Fibroblast of upper back skin (primary cell): ENCODE data around the gene GALNT13.

Experiments used
- DNase-seq: peaks from one replicate; pipeline ENCODE4 v3.0.0-alpha.2; 2013

The GALNT13 gene

GRCh38 chr2:154132827-154133226 is 261.1 kb downstream of the GALNT13 start:
- DNase-seq = no peak

- DNase-seq = peak; percentile 5
Measured at GRCh38 chr2:154133823-154134222, 262.1 kb downstream of the GALNT13 start.

GRCh38 chr2:154140249-154141025 is 268.7 kb downstream of the GALNT13 start:
- no peak for DNase-seq

GRCh38 chr2:154142480-154142879 is 270.8 kb downstream of the GALNT13 start:
- DNase-seq = no peak

- no peak for DNase-seq
Measured at GRCh38 chr2:154143105-154143504, 271.4 kb downstream of the GALNT13 start.

GRCh38 chr2:154158101-154158500 is 286.4 kb downstream of the GALNT13 start:
- no peak for DNase-seq

GRCh38 chr2:154161286-154161685 is 289.6 kb downstream of the GALNT13 start:
- DNase-seq = no peak

GRCh38 chr2:154170400-154170799 is 298.7 kb downstream of the GALNT13 start:
- no peak for DNase-seq

- DNase-seq = no peak
Measured at GRCh38 chr2:154173164-154173563, 301.4 kb downstream of the GALNT13 start.

GRCh38 chr2:154173919-154174318 is 302.2 kb downstream of the GALNT13 start:
- DNase-seq = no peak

- no peak for DNase-seq
Measured at GRCh38 chr2:154182008-154182407, 310.3 kb downstream of the GALNT13 start.

GRCh38 chr2:154187948-154188347 is 316.2 kb downstream of the GALNT13 start:
- DNase-seq = no peak

GRCh38 chr2:154189953-154190352 is 318.2 kb downstream of the GALNT13 start:
- DNase-seq = no peak

GRCh38 chr2:154193246-154193645 is 321.5 kb downstream of the GALNT13 start:
- DNase-seq = peak; percentile 25

- DNase-seq = peak; percentile 59
Measured at GRCh38 chr2:154194909-154195643, 323.4 kb downstream of the GALNT13 start.

- peak; percentile 48 for DNase-seq
Measured at GRCh38 chr2:154195644-154196195, 324.0 kb downstream of the GALNT13 start.

- no peak for DNase-seq
Measured at GRCh38 chr2:154198866-154199265, 327.1 kb downstream of the GALNT13 start.

- no peak for DNase-seq
Measured at GRCh38 chr2:154203206-154203605, 331.5 kb downstream of the GALNT13 start.

GRCh38 chr2:154203902-154204301 is 332.2 kb downstream of the GALNT13 start:
- no peak for DNase-seq

- no peak for DNase-seq
Measured at GRCh38 chr2:154207288-154208047, 335.7 kb downstream of the GALNT13 start.

- DNase-seq = no peak
Measured at GRCh38 chr2:154223726-154224125, 352.0 kb downstream of the GALNT13 start.

GRCh38 chr2:154226931-154227330 is 355.2 kb downstream of the GALNT13 start:
- DNase-seq = no peak
